Hematopoietic multipotent progenitor cell treated with erythropoietin and hydrocortisone succinate and interleukin-3 and kit ligand, for 15 days (in vitro differentiated cells): ENCODE measurements around the gene OR5B12.
"Not testable (repeated sequence)": the region's sequence is repeated elsewhere in the genome, so short reads cannot be mapped to it uniquely, and the experiment has no call there.

Source experiments
- DNase-seq: peaks from one replicate; pipeline ENCODE4 v3.0.0-alpha.2; 2015; ENCODE audit warnings: low spot score

The OR5B12 gene

DNA sequence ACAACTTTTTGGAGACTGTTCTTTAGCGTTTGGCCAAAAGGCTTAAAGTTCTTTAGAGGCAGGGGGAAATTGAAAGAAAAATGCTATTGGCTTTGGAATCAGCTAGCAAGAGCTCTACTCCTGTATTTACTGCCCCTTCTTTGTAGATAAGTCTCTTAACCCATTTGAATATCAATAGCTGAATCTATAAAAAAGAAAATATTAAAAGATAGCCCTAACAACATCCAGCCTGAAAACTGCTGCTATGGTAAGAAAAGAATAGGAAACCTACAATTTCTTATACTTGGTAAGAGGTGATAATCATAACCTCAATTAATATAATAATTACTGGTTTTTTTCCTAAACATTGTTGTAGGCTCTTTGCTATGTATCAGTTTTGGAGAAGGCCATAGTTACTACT is at the start of gene OR5B12:
Gene OR5B12, minus strand, starts transcription at position 101 of the 400 bp plus-strand sequence. CDS start 2,085 bp downstream, outside the sequence.
- DNase-seq = no peak

DNA sequence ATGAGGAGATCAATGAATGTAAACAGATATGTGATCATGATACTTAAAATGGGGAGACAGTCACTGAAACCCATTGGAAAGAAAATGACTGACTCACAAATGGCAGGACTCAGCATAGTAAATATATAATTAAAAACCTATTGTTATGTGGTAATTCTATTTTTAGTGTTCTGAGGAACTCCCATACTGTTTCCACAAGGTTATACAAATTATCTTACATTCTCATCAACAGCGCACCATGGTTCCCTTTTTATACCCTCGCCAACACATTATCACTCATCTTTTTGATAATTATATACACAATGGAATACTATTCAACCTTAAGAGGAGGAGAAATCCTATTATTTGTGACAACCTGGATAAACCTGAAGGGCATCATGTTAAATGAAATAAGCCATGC is 48.8 kb upstream of the OR5B12 start:
- no peak for DNase-seq

GRCh38 chr11:58487170-58487569 is 45.1 kb upstream of the OR5B12 start:
- no peak for DNase-seq

GRCh38 chr11:58485961-58486360 is 43.9 kb upstream of the OR5B12 start:
- no peak for DNase-seq

- no peak for DNase-seq
Measured at GRCh38 chr11:58471892-58472291, 29.9 kb upstream of the OR5B12 start.

DNA sequence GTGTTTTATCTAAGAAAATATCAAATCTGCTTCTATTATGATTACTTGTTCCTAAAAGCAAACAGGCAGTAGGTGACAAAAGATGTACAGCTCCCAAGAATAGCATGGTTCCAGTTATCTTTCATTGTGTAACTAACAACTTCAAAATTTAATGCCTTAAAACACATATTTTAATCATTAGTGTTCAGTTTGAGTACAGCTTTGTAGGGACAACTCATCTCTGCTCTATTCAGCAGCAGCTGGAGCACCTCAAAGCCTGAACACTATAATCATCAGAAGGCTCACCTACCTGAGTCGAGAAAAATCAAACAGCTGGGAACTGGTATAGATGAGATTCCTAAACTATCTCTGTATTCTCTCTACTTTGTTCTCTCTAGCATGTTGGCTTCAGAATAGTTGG is 24.3 kb upstream of the OR5B12 start:
- DNase-seq = no peak

DNA sequence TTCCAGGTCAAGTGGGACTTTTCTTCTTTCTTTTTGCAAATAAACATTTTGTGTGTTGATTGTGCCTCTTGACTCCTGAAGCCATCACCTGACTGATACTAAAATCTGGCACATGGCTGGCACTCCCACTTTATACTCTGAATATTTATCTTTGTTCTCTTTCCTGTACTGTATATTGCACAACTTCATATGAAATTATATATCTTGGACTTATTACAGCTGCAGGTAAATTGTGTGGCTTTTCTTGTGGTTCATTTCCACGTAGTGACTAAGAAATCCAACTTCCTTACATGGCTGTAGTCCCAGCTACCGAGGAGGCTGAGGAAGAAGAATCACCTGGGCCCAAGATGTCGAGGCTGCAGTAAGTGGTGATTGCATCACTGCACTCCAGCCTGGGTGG is 23.7 kb upstream of the OR5B12 start:
- DNase-seq = no peak

DNA sequence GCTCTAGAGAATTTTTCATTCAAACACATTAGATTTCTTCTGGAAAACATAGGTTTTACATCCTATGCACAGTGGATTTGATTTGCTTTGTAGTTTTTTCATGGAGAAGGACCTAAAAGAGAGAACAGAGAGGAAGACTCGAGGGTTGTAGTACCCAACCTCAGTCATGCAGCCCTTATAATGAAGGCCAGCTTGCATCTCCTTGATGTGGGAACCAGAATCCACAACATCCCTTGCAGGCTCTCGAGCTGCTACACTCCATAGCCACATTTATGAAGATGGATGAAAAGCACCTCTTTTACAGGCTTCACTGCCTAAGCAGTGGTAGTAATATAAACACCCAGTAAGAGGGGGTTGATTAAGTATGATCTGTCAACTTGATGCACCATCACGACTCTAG is 9.5 kb upstream of the OR5B12 start:
- no peak for DNase-seq

- no peak for DNase-seq
Measured at GRCh38 chr11:58446294-58446693, 4.3 kb upstream of the OR5B12 start.

DNA sequence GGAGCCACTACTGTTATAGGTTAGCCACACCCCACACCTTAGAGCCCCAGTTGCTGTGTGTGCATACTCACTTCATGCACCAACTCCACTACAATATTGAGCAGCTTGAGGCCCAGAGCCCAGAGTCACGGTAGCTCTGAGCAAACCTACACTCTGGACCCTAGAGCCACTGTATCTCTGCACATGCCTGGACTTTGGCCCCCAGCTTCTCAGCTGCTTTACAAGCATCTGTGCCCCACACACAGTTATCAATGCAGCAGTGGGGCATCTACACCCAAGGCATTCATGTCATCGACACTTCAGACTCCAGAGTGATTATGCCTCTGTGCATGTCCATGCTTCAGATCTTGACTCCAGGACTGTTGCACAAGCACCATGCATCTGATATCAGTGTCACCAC is 2.3 kb upstream of the OR5B12 start:
- no peak for DNase-seq

- DNase-seq = no peak
Measured at GRCh38 chr11:58438486-58438885, 3.5 kb downstream of the OR5B12 start.

DNA sequence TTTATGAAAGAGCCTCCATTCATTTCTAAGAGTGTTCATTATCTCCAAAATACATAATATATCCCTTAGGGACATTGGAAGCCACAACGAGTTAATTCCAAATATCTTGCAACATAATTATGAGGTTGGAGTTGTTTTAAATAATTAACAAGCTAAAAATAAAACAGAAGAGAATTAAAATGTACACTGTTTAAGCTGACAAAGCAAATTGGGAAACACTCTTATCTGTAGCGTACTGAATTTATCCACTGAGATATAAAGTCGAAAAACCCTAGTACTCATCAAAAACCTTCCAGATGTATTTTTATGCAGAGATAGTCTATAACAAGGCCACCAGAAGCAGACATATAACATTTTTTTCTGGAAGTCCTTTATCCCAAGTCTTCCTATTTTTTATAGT is 7.8 kb downstream of the OR5B12 start:
- no peak for DNase-seq

- DNase-seq = no peak
Measured at GRCh38 chr11:58433638-58434203, 8.3 kb downstream of the OR5B12 start.

DNA sequence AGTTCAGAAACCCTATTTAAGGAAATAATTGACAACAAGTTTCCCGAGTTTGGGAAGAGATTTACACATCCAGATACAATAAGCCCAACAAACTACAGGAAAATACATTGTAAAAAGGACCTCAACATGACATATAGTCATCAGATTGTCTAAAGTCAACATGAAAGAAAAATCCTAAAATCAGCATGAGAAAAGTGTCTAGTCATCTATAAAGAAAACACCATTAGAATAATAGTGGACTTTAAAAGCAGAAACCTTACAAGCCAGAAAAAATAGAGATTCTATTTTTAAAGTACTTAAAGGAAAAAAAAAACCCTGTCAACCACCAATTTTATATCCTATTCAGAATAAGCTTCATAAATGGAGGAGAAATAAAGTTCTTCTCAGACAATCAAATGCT is 12.8 kb downstream of the OR5B12 start:
- DNase-seq = no peak

GRCh38 chr11:58428021-58428420 is 14.0 kb downstream of the OR5B12 start, which contains the start of gene OR5B2:
TSS of gene OR5B2 (minus strand) at chr11:58428121. CDS start at chr11:58423261, 4,860 bp downstream.
- DNase-seq = no peak

DNA sequence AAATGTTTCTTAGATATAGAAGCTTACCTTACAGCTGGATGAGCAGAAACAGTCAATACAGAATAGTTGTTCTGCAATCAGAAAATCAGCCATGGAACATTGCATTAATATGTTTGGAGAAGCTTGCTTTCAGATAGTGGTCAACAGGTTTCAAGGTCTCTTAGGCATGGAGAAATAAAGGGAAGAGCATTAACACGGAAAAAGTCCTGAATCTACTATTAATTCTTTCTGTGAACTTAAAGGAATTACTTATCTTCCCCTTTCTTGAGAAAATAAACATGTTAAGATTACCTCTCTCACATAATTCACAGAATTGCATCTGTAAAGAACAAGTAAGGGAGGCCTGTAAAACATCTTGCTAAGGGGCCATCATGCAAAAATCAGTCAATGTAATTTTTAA is 35.3 kb downstream of the OR5B12 start, which contains the start of gene OR5B3:
Gene OR5B3, minus strand, starts transcription at position 101 of the 400 bp plus-strand sequence. CDS start 3,465 bp downstream, outside the sequence.
- no peak for DNase-seq

DNA sequence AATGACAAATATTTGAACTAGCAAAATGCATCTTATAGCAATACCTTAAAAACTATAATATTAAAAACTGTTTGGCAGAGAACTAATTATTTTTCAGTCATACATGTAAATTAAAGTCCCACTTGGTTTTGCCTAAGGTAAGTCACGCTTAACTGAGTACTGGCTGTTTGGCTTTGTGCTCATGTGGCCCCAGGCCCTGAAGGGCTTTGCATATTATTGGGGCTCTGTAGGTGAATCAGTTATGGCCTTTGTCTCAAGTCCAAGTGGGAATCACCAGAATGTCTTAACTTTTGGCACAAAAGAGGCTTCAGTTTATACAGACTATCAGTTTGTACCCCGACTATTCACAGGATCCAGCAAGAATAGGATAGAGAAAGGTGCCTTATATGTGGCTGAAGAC is 42.4 kb downstream of the OR5B12 start:
- DNase-seq = not testable (repeated sequence)

GRCh38 chr11:58395581-58395980 is 46.5 kb downstream of the OR5B12 start:
- no peak for DNase-seq

- no peak for DNase-seq
Measured at GRCh38 chr11:58394195-58394594, 47.8 kb downstream of the OR5B12 start.

DNA sequence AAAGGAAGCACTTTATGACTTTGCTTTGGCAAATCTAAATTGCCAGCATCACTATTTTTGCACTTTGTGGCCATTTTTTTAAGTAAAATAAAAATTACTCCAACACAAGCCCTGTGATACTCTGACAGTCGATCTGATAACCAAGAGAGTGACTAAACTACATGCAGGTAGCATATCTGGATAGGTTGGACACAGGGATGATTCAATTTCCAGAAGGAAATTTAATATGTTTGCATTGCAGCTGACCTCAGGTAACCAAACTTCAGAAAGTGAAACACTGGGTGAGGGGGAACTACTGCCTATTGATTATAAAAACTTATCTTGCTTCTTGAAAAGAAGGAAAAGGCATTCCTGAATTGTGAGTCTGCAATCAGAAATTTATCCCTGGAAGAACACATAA is 49.3 kb downstream of the OR5B12 start:
- no peak for DNase-seq

DNA sequence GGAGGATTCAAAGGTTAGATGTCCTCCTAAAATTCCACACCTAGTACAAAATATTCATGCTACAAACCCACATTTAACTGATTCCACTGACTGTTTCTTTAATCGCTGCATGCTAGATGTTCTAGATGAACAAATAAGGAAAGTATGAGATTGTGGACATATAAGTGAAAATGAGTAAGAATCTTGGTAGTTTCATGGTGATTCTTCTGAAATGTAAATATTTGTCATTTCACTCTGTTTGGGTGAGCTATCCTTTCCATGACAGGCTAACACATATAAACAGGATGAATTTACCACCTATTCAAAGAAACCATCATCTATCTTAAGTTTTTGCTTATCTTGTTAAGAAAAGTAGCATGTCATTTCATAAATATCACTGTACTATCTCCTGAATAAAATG is 50.2 kb downstream of the OR5B12 start:
- no peak for DNase-seq

DNA sequence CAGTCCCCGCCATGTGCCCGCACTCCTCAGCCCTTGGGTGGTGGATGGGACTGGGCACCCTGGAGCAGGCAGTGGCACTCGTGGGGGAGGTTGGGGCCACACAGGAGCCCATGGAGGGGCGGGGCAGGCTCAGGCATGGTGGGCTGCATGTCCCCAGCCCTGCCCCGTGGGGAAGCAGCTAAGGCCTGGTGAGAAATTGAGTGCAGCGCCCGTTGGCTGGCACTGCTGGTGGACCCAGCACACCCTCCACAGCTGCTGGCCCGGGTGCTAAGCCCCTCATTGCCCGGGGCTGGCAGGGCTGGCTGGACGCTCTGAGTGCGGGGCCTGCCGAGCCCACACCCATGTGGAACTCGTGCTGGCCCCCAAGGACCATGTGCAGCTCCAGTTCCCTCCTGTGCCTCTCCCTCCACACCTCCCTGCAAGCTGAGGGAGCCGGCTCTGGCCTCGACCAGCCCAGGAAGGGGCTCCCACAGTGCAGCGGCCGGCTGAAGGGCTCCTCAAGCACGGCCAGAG is 51.4 kb downstream of the OR5B12 start:
- DNase-seq = no peak
